ENCODE data around the gene TRAPPC4.
"Not testable (repeated sequence)": the region's sequence is repeated elsewhere in the genome, so short reads cannot be mapped to it uniquely, and the experiment has no call there.

The TRAPPC4 gene

DNA sequence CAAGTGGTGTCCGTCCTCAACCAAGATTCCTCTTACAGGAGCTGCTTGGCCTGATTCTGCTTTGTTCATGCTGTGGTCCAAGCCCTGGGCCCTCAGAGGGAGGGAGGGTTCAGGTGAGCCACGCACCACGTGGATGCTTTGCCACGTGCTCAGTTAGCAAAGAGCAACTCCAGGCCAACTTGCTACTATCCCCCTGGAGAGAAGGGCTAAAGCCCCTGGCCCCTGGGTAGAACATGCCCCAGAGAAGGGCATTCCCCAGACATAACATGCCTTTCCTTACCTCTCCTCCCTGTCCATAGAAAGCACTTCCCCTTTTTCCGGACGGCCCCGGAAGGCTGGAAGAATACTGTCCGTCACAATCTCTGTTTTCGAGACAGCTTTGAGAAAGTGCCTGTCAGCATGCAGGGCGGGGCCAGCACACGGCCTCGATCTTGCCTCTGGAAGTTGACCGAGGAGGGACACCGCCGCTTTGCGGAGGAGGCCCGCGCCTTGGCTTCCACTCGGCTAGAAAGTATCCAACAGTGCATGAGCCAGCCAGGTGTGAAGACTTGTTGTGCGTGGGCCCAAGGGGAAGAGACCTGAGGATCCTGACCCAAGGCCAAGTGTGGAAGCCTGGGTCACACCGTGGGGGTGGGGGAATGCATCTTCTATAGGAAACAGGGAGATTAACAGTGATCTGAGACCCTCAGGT is 38.2 kb upstream of the TRAPPC4 start:
- CTCF ChIA-PET = interaction anchor here (1.2 to 1.3 kb wide), 2 partner anchors 12 to 20 kb away, joined by 4 read pairs; no protein-coding TSS in a partner anchor

DNA sequence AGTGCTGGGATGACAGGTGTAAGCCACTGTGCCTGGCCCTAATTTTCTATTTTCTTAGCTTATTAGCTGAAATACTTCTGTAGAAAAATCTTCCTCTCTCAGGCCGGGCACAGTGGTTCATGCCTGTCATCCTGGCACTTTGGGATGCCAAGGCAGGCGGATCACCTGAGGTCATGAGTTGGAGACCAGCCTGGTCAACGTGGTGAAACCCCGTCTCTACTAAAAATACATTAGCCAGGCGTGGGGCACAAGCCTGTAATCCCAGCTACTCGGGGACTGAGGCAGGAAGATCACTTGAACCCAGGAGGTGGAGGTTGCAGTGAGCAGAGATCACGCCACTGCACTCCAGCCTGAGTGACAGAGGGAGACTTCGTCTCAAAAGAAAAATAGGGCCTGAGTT is 34.2 kb upstream of the TRAPPC4 start:
- H3K36me3 ChIP-seq (ENCODE audit: control insufficient read depth in 4 of 4, insufficient read depth in 4 of 4, low read length in 3 of 4); POLR2A ChIA-PET: not testable (repeated sequence)
- WGBS (ENCODE audit: insufficient coverage) = 98% methylated on average over 7 of the region's 8 CpGs

More for the DNA sequence above, 38.2 kb upstream of the TRAPPC4 start:
- Histone ChIP-seq H3K36me3 (ENCODE audit: control insufficient read depth in 4 of 4, insufficient read depth in 4 of 4, low read length in 3 of 4) (no peaks in the 10 kb centered on the region), H3K27ac (ENCODE audit: insufficient read depth in 1 of 2, low read depth in 1 of 2, low read length in 2 of 2, poor library complexity in 1 of 2, severe bottlenecking in 2 of 2) (no peak overlapping the region), H3K9me3 (ENCODE audit: control extremely low read depth in 1 of 5, control insufficient read depth in 4 of 5, insufficient read depth in 2 of 5, low read depth in 1 of 5, low read length in 4 of 5) (no peaks in the 10 kb centered on the region), H3K4me3 (ENCODE audit: control insufficient read depth in 1 of 7, extremely low read depth in 1 of 7, insufficient read depth in 4 of 7, low read depth in 2 of 7, low read length in 6 of 7) (no peak overlapping the region), H3K27me3 (replicated peaks in 2 of 5; ENCODE audit: control insufficient read depth in 4 of 5, insufficient read depth in 5 of 5, low read length in 4 of 5) (no peaks in the 10 kb centered on the region), H3K4me1 (ENCODE audit: control extremely low read depth in 1 of 4, control insufficient read depth in 4 of 4, insufficient read depth in 4 of 4, low read length in 3 of 4) (peaks cover 0 to 21% (median 18%) of the 10 kb centered on the region in 4 experiments)
- WGBS (ENCODE audit: insufficient coverage) = 46% methylated on average over 19 of the region's 21 CpGs
- POLR2A ChIA-PET = no interaction called here
- peak in 2 of 3 donors; percentile 6 to 16 for DNase-seq

DNA sequence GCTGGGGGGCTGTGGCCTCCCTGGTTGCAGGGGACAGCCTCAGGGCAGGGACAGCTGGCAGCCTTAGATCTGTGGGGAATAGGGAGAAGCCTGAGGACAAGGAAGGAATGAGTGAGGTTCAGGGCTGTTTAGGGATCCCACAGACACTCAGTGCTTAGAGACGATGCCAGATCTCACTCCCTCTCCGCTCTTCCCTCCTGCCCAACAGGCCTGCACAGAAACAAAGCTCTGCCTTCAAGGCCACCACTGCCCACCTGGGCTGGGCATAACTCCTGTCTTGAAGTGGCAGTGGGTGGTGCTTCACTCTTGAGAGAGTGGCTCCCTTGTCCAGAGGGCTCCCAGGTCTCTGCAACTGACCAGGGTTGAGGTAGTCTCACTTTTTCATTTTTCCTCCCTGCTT is 33.7 kb upstream of the TRAPPC4 start:
- Histone ChIP-seq H3K9me3 (ENCODE audit: control extremely low read depth in 1 of 5, control insufficient read depth in 4 of 5, insufficient read depth in 2 of 5, low read depth in 1 of 5, low read length in 4 of 5) (no peaks in the 10 kb centered on the region), H3K4me3 (ENCODE audit: control insufficient read depth in 1 of 7, extremely low read depth in 1 of 7, insufficient read depth in 4 of 7, low read depth in 2 of 7, low read length in 6 of 7) (no peak overlapping the region), H3K36me3 (ENCODE audit: control insufficient read depth in 4 of 4, insufficient read depth in 4 of 4, low read length in 3 of 4) (no peaks in the 10 kb centered on the region), H3K4me1 (ENCODE audit: control extremely low read depth in 1 of 4, control insufficient read depth in 4 of 4, insufficient read depth in 4 of 4, low read length in 3 of 4) (peaks cover 0 to 9% (median 9%) of the 10 kb centered on the region in 4 experiments), H3K27me3 (replicated peaks in 2 of 5; ENCODE audit: control insufficient read depth in 4 of 5, insufficient read depth in 5 of 5, low read length in 4 of 5) (no peaks in the 10 kb centered on the region), H3K27ac (ENCODE audit: insufficient read depth in 1 of 2, low read depth in 1 of 2, low read length in 2 of 2, poor library complexity in 1 of 2, severe bottlenecking in 2 of 2) (no peak overlapping the region)
- ChIA-PET CTCF (interaction anchor here (1.1 to 2.6 kb wide), 4 partner anchors 9 to 72 kb away, joined by 3 to 8 read pairs (median 4); partner anchors contain the start of genes CENATAC and UPK2), POLR2A (no interaction called here)
- 90% methylated on average over 2 of the region's 2 CpGs for WGBS (ENCODE audit: insufficient coverage)
- no peak for DNase-seq

More for the DNA sequence above, 34.2 kb upstream of the TRAPPC4 start:
- H3K27ac ChIP-seq (ENCODE audit: insufficient read depth in 1 of 2, low read depth in 1 of 2, low read length in 2 of 2, poor library complexity in 1 of 2, severe bottlenecking in 2 of 2); H3K27me3 ChIP-seq (replicated peaks in 2 of 5; ENCODE audit: control insufficient read depth in 4 of 5, insufficient read depth in 5 of 5, low read length in 4 of 5); H3K9me3 ChIP-seq (ENCODE audit: control extremely low read depth in 1 of 5, control insufficient read depth in 4 of 5, insufficient read depth in 2 of 5, low read depth in 1 of 5, low read length in 4 of 5); DNase-seq; H3K4me3 ChIP-seq (ENCODE audit: control insufficient read depth in 1 of 7, extremely low read depth in 1 of 7, insufficient read depth in 4 of 7, low read depth in 2 of 7, low read length in 6 of 7): not testable (repeated sequence)
- H3K4me1 ChIP-seq (ENCODE audit: control extremely low read depth in 1 of 4, control insufficient read depth in 4 of 4, insufficient read depth in 4 of 4, low read length in 3 of 4) = peaks cover 0 to 14% (median 13%) of the 10 kb centered on the region in 4 experiments
- CTCF ChIA-PET = interaction anchor here (1.1 to 2.6 kb wide), 3 partner anchors 9 to 27 kb away, joined by 4 to 8 read pairs (median 5); partner anchors contain the start of genes CENATAC and UPK2

DNA sequence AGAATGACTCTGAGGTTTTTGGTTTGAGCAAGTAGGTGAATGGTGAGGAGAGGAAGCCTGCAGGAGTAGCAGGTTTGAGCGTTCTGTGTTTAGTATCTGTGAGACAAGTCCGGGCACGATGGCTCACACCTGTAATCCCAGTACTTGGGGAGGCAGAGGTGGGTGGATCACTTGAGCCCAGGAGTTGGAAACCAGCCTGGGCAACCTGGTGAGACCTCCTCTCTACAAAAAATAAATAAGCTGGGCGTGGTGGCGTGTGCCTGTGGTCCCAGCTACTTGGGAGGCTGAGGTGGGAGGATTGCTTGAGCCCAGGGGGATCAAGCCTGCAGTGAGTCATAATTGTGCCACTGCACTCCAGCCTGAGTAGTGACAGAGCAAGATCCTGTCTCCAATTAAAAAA is 30.3 kb upstream of the TRAPPC4 start:
- Histone ChIP-seq H3K36me3 (ENCODE audit: control insufficient read depth in 4 of 4, insufficient read depth in 4 of 4, low read length in 3 of 4) (no peaks in the 10 kb centered on the region), H3K4me1 (ENCODE audit: control extremely low read depth in 1 of 4, control insufficient read depth in 4 of 4, insufficient read depth in 4 of 4, low read length in 3 of 4) (no peaks in the 10 kb centered on the region), H3K9me3 (ENCODE audit: control extremely low read depth in 1 of 5, control insufficient read depth in 4 of 5, insufficient read depth in 2 of 5, low read depth in 1 of 5, low read length in 4 of 5) (no peaks in the 10 kb centered on the region), H3K4me3 (ENCODE audit: control insufficient read depth in 1 of 7, extremely low read depth in 1 of 7, insufficient read depth in 4 of 7, low read depth in 2 of 7, low read length in 6 of 7) (no peak overlapping the region), H3K27ac (ENCODE audit: insufficient read depth in 1 of 2, low read depth in 1 of 2, low read length in 2 of 2, poor library complexity in 1 of 2, severe bottlenecking in 2 of 2) (no peak overlapping the region), H3K27me3 (replicated peaks in 2 of 5; ENCODE audit: control insufficient read depth in 4 of 5, insufficient read depth in 5 of 5, low read length in 4 of 5) (no peaks in the 10 kb centered on the region)
- ChIA-PET POLR2A (no interaction called here), CTCF (no interaction called here)
- DNase-seq = no peak
- WGBS (ENCODE audit: insufficient coverage) = 94% methylated on average over 2 of the region's 5 CpGs

DNA sequence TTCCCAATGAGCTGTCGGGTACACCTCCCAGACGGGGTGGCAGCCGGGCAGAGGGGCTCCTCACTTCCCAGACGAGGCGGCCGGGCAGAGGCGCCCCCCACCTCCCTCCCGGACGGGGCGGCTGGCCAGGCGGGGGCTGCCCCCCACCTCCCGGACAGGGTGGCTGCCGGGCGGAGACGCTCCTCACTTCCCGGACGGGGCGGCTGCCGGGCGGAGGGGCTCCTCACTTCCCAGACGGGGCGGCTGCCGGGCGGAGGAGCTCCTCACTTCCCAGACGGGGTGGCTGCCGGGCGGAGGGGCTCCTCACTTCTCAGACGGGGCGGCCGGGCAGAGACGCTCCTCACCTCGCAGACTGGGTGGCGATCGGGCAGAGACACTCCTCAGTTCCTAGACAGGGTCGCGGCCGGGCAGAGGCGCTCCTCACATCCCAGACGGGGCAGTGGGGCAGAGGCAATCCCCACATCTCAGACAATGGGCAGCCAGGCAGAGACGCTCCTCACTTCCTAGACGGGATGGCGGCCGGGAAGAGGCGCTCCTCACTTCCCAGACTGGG is 27.0 kb upstream of the TRAPPC4 start:
- H3K4me3 ChIP-seq (ENCODE audit: control insufficient read depth in 1 of 7, extremely low read depth in 1 of 7, insufficient read depth in 4 of 7, low read depth in 2 of 7, low read length in 6 of 7); POLR2A ChIA-PET; H3K27ac ChIP-seq (ENCODE audit: insufficient read depth in 1 of 2, low read depth in 1 of 2, low read length in 2 of 2, poor library complexity in 1 of 2, severe bottlenecking in 2 of 2); H3K27me3 ChIP-seq (replicated peaks in 2 of 5; ENCODE audit: control insufficient read depth in 4 of 5, insufficient read depth in 5 of 5, low read length in 4 of 5); H3K9me3 ChIP-seq (ENCODE audit: control extremely low read depth in 1 of 5, control insufficient read depth in 4 of 5, insufficient read depth in 2 of 5, low read depth in 1 of 5, low read length in 4 of 5); DNase-seq; H3K4me1 ChIP-seq (ENCODE audit: control extremely low read depth in 1 of 4, control insufficient read depth in 4 of 4, insufficient read depth in 4 of 4, low read length in 3 of 4); H3K36me3 ChIP-seq (ENCODE audit: control insufficient read depth in 4 of 4, insufficient read depth in 4 of 4, low read length in 3 of 4): not testable (repeated sequence)
- 98% methylated on average over 26 of the region's 44 CpGs for WGBS (ENCODE audit: insufficient coverage)
- CTCF ChIA-PET = interaction anchor here (1.4 kb wide), 1 partner anchor 23 kb away, joined by 4 read pairs; no protein-coding TSS in a partner anchor

DNA sequence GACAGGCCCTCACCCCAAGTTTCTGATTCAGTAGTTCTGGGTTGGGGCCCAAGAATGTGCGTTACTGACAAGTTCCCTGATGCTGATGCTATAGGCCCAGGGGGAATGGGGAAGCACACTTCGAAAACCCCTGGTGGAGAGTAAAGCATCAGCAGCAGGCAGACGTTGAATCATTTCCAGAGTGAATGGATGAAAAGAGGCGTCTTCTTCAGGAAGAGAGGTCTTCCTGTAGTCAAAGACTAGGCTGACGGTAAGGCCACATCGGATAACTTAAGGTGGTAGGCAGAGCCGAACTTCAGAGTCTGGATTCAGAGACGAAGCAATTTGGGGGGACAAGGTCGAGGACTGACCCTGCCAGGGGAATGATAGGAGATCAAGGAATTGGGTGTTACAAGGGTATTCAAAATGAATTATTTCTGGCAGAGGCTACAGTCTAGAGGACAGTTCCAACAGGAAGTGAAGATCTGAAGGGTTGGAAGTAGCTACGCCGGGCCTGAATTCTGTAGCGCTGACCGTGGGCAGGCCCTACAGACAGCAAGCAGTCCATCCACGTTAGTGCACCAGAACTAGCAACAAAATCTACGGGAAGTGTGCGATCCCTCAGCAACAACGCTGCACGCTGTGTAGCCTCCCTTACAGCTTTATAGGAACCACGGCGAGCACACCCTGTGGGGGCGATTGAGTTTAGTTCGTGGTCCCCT is 21.5 kb upstream of the TRAPPC4 start:
- H3K4me1 ChIP-seq (ENCODE audit: control extremely low read depth in 1 of 4, control insufficient read depth in 4 of 4, insufficient read depth in 4 of 4, low read length in 3 of 4) = peaks cover 4 to 23% (median 21%) of the 10 kb centered on the region in 4 experiments
- no peaks in the 10 kb centered on the region for H3K27me3 ChIP-seq (replicated peaks in 2 of 5; ENCODE audit: control insufficient read depth in 4 of 5, insufficient read depth in 5 of 5, low read length in 4 of 5)
- peaks cover 0 to 14% (median 8%) of the 10 kb centered on the region in 4 experiments for H3K36me3 ChIP-seq (ENCODE audit: control insufficient read depth in 4 of 4, insufficient read depth in 4 of 4, low read length in 3 of 4)
- DNase-seq = peak; percentile 70 to 84 (median 83)
- WGBS (ENCODE audit: insufficient coverage) = 10% methylated on average over 20 of the region's 22 CpGs
- peak overlapping the region in 1 of 2 experiments; percentile 71 for H3K27ac ChIP-seq (ENCODE audit: insufficient read depth in 1 of 2, low read depth in 1 of 2, low read length in 2 of 2, poor library complexity in 1 of 2, severe bottlenecking in 2 of 2)
- POLR2A ChIA-PET = interaction anchor here (0.7 kb wide), 1 partner anchor 206 kb away, joined by 3 read pairs; the partner anchor contains the start of gene DDX6
- no peaks in the 10 kb centered on the region for H3K9me3 ChIP-seq (ENCODE audit: control extremely low read depth in 1 of 5, control insufficient read depth in 4 of 5, insufficient read depth in 2 of 5, low read depth in 1 of 5, low read length in 4 of 5)
- CTCF ChIA-PET = interaction anchor here (0.9 to 1.7 kb wide), 6 partner anchors 12 to 105 kb away, joined by 3 to 5 read pairs (median 4); partner anchors contain the start of gene DPAGT1
- H3K4me3 ChIP-seq (ENCODE audit: control insufficient read depth in 1 of 7, extremely low read depth in 1 of 7, insufficient read depth in 4 of 7, low read depth in 2 of 7, low read length in 6 of 7) = peak overlapping the region; percentile 77 to 92 (median 83)

Data from common myeloid progenitor, CD34-positive (primary cell).